ENCODE results near the gene MFRP. TPM values are rescaled to one million over a fixed set of nuclear protein-coding genes. Genes with fewer than 3 reads are reported as not detected.

The MFRP gene
- total RNA-seq, 4 donors from 2014 or later: not detected

DNA sequence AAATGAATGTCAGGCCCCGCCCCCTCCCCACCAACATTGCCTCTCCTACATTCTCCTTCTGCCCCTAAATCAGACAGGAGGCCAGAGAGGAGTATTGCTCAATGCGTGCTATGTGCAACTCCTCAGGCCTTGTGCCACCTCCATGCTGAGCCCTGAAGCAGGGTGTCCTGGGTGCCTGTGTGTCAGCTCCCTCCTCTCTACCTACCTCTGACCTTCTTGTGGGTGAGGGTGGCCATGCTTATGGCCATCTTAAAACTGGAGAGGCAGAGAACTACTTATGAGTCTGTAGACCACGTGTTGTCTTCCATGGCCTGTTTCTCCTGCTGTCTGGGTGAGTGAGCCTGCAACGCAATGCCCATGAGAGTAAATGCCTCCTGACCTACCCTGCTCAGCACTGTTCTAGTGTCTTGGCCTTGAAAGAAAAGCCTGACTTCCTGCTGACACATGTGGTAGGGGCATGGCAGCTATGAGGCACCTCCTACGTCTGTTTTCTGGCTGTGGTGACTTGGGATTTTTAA, 40.1 kb downstream of the MFRP start:
- Histone ChIP-seq H3K36me3 (peaks cover 8 to 9% of the 10 kb centered on the region in 2 donors), H3K27me3 (no peaks in the 10 kb centered on the region), H3K27ac (peak overlapping the region in 1 of 3 donors; percentile 45), H3K9me3 (no peaks in the 10 kb centered on the region), H3K4me3 (replicated peaks in 1 of 3) (no peak overlapping the region), H3K4me1 (no peaks in the 10 kb centered on the region)
- intact Hi-C loops (cut with DNase I): no loop called here
- no peak for DNase-seq
- TF ChIP-seq, protein P1, sequence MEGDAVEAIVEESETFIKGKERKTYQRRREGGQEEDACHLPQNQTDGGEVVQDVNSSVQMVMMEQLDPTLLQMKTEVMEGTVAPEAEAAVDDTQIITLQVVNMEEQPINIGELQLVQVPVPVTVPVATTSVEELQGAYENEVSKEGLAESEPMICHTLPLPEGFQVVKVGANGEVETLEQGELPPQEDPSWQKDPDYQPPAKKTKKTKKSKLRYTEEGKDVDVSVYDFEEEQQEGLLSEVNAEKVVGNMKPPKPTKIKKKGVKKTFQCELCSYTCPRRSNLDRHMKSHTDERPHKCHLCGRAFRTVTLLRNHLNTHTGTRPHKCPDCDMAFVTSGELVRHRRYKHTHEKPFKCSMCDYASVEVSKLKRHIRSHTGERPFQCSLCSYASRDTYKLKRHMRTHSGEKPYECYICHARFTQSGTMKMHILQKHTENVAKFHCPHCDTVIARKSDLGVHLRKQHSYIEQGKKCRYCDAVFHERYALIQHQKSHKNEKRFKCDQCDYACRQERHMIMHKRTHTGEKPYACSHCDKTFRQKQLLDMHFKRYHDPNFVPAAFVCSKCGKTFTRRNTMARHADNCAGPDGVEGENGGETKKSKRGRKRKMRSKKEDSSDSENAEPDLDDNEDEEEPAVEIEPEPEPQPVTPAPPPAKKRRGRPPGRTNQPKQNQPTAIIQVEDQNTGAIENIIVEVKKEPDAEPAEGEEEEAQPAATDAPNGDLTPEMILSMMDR (IDR thresholded peaks at IDR 0.05): no peak
- no peak for TF ChIP-seq POLR2A (IDR thresholded peaks at IDR 0.05)
- 72 to 78% methylated on average over 4 of the region's 5 CpGs for WGBS, 2 donors

DNA sequence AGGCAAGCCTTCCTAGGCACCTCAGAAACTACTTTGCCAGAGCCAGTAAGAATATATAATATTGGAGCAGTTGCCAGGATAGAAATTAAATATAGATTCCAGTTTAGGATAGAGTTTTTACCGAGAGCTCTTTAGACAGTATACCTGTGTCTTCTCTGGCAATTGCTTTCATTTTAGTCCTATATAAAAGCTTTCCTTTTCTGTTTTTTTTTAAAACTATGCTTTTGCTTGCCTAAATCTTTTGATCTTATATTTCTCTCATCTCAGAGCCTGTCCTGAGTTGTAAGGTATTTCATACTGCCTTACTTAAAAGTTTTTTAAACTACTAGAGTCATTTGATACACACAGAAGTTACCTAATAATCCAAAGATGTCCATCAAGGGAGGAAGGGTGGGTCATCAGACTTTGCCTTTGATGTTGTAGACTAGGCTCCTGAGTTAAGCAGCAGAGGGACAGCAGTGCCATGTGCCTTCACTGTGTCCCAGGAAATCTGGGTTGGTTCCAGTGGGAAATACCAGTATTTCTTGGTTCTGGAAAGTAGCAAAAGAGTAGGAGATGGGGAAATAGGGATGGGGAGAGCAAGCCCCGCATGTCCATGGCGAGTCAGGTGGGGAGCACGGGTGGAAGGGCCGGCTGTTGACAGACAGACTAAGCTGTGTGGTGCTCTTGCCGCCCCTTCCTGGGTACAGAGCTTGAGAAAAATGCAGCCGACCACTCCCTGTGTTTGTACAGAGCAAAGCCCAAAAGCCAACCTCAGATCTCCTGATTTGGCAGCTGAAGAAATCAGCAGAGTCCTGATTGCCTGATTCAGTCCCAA, 40.7 kb downstream of the MFRP start:
- Histone ChIP-seq H3K27ac (peak overlapping the region in 1 of 3 donors; percentile 45), H3K4me3 (replicated peaks in 1 of 3) (no peak overlapping the region), H3K9me3 (no peaks in the 10 kb centered on the region), H3K27me3 (no peaks in the 10 kb centered on the region), H3K36me3 (peaks cover 9 to 13% of the 10 kb centered on the region in 2 donors), H3K4me1 (no peaks in the 10 kb centered on the region)
- intact Hi-C loops (cut with DNase I): no loop called here
- TF ChIP-seq, protein P1 (IDR thresholded peaks at IDR 0.05): no peak
- no peak for TF ChIP-seq POLR2A (IDR thresholded peaks at IDR 0.05)
- WGBS, 2 donors: 80 to 96% methylated on average over 4 to 7 of the region's 7 CpGs
- no peak for DNase-seq

DNA sequence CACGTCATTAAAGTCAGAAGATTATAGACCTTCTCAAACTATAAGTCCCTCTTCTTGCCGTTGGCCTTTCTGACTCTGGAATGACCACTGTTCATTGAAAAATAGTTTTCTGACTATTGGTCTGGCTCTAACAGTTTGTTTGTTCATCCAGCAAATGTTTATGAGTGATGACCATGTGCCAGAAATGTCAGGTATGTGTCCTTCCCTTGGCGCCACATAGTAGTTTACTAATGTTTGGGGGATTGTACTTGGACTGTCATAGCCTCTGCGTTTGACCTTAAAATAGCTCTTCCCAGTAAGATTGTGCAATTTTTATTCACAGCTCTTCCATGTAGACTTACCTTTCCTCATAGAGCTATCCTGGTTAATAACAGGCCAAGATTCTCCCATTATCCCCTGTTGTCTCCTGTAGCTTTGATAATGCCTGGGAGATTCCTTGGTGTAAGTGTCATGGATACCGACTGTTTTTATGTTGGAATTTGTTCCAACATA, 43.2 kb downstream of the MFRP start:
- no peaks in the 10 kb centered on the region for H3K27me3 ChIP-seq
- H3K36me3 ChIP-seq: peaks cover 18 to 31% of the 10 kb centered on the region in 2 donors
- intact Hi-C loops (cut with DNase I): no loop called here
- H3K4me3 ChIP-seq (replicated peaks in 1 of 3): no peak overlapping the region
- DNase-seq: no peak
- H3K9me3 ChIP-seq: no peaks in the 10 kb centered on the region
- WGBS, 2 donors: 94 to 97% methylated on average over 5 of the region's 5 CpGs
- H3K4me1 ChIP-seq: no peaks in the 10 kb centered on the region
- H3K27ac ChIP-seq: no peak overlapping the region
- no peak for TF ChIP-seq POLR2A (IDR thresholded peaks at IDR 0.05)

- 87 to 90% methylated on average over 3 of the region's 3 CpGs for WGBS, 2 donors
- Histone ChIP-seq H3K36me3 (peaks cover 30 to 41% of the 10 kb centered on the region in 2 donors), H3K27ac (no peak overlapping the region), H3K4me3 (replicated peaks in 1 of 3) (no peak overlapping the region), H3K27me3 (no peaks in the 10 kb centered on the region), H3K9me3 (no peaks in the 10 kb centered on the region), H3K4me1 (no peaks in the 10 kb centered on the region)
- intact Hi-C loops (cut with DNase I): no loop called here
- DNase-seq: no peak
- TF ChIP-seq POLR2A (IDR thresholded peaks at IDR 0.05): no peak
- TF ChIP-seq, protein P1 (IDR thresholded peaks at IDR 0.05): no peak
Measured at GRCh38 chr11:119300198-119300964, 46.1 kb downstream of the MFRP start.

DNA sequence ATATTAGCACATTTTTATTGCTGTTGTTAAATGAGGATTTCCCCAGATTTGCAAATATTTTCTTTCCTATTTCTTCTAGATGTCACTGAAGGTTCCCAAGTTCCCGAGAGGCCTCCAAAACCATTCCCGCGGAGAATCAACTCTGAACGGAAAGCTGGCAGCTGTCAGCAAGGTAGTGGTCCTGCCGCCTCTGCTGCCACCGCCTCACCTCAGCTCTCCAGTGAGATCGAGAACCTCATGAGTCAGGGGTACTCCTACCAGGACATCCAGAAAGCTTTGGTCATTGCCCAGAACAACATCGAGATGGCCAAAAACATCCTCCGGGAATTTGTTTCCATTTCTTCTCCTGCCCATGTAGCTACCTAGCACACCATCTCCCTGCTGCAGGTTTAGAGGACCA, 47.1 kb downstream of the MFRP start:
- no peak overlapping the region for H3K4me3 ChIP-seq (replicated peaks in 1 of 3)
- H3K27ac ChIP-seq: no peak overlapping the region
- peaks cover 30 to 41% of the 10 kb centered on the region in 2 donors for H3K36me3 ChIP-seq
- H3K27me3 ChIP-seq: no peaks in the 10 kb centered on the region
- no peak for DNase-seq
- no peak for TF ChIP-seq POLR2A (IDR thresholded peaks at IDR 0.05)
- TF ChIP-seq, protein P1 (IDR thresholded peaks at IDR 0.05): no peak
- WGBS, 2 donors: 96 to 97% methylated on average over 8 to 9 of the region's 9 CpGs
- H3K4me1 ChIP-seq: no peaks in the 10 kb centered on the region
- H3K9me3 ChIP-seq: no peaks in the 10 kb centered on the region
- intact Hi-C loops (cut with DNase I): no loop called here

Measured in thyroid gland (tissue), 4 donors.